DMS79 (cell line): ENCODE data around the gene MED15.

Source experiments
- DNase-seq: peaks from one replicate; lab custom pipeline; 2025; lab: John Stamatoyannopoulos, UW

Gene MED15

GRCh38 chr22:20510811-20511577, 3.6 kb downstream of the MED15 start:
- no peak for DNase-seq

GRCh38 chr22:20511578-20512229, 4.3 kb downstream of the MED15 start:
- DNase-seq: no peak

DNA sequence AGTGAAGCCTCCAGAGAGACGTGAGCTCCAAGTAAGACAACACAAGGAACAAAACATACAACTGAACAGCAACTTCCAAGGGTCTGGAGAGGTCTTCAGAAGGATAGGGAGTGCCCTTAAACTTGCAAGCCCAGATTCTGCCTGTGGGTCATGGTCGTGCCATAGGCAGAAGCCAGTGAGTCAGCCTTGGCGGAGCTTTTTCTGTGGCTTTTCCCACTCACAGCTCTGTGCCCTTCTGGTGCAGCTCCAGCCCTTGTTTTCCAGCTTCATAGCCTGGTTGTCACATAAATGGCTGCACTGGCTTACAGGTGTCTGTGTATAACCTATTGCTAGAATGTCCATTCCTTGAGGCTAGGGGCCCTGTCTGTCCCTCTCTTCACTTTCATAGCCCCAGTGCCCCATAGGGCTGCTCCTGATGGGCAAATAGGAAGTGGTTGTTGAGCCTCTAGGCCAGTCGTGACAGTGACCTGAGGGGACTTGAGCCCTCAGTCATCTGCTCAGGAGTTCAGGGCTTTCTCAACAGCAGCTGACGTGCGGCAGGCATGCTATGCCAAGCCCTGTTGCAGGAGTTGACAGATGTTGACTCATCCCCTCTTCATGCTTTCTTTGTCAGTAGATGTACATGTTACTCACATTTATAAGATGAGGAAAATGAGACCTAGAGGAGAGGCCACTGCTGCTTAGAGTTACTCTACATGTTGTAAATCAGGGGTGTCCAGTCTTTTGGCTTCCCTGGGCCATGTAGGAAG, 7.4 kb downstream of the MED15 start:
- no peak for DNase-seq

GRCh38 chr22:20516399-20516798, 9.0 kb downstream of the MED15 start:
- no peak for DNase-seq

GRCh38 chr22:20517422-20517821, 10.0 kb downstream of the MED15 start:
- no peak for DNase-seq

GRCh38 chr22:20517841-20518592, 10.6 kb downstream of the MED15 start:
- DNase-seq: no peak

DNA sequence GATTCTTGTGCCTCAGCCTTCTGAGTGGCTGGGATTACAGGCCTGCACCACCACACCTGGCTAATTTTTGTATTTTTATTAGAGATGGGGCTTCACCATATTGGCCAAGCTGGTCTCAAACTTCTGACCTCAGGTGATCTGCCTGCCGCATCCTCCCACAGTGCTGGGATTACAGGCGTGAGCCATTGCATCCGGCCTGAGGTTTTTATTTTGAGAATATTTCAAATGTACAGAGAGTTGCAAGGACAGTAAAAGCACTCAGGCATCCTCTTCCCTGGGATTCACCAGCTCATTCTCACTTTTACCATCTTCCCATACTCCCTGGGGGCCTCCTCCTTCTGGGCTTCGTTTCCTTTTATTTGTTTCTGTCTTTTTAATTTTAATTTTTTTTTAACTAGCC, 12.1 kb downstream of the MED15 start:
- DNase-seq: no peak

GRCh38 chr22:20520093-20520511, 12.7 kb downstream of the MED15 start:
- DNase-seq: no peak

GRCh38 chr22:20522134-20523004, 15.0 kb downstream of the MED15 start:
- DNase-seq: no peak

DNA sequence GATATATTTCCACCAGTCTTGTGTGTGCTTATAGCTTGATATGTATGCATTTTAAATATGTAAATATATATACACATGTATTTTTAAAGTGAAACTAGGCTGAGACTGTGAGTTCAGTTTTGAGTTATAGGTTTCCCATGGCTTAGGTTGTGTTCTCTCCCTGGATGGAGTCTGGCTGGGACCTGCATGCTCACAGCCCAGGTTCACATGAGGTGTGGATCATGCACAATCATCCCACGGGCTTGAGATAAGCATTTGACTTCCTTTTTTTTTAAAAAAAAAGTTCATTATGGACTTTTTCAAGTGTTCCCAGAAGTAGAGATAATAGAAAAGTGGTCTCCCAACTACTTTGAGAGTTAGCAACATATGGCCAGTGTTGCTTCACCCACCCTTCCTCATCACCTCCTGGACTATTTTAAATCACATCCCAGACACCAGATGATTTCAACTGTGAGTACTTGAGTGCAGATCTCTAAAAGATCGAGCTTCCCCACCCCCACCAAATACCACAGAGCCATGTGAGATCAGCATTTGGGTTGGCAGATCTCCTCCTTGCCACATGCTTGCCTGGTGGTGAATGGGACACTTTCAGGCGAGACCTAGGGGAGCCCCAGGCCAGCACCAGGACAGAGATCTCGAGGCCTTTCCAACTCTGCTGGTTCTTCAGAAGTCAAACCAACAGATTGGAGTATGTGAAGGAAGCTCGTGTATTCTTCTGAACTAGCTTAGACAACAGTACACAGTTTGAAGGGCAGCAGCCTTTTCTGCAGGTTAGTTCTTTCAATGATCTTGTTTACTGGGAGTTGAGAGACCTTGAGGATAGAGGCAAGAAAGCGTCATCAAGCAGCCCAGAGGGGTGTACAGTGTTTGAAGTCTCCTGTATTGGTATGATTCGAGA, 15.9 kb downstream of the MED15 start:
- DNase-seq: no peak

- no peak for DNase-seq
These were observed 16.6 kb downstream of the MED15 start for GRCh38 chr22:20524004-20524481.

- DNase-seq: no peak
These were observed 17.6 kb downstream of the MED15 start for GRCh38 chr22:20525048-20525447.

DNA sequence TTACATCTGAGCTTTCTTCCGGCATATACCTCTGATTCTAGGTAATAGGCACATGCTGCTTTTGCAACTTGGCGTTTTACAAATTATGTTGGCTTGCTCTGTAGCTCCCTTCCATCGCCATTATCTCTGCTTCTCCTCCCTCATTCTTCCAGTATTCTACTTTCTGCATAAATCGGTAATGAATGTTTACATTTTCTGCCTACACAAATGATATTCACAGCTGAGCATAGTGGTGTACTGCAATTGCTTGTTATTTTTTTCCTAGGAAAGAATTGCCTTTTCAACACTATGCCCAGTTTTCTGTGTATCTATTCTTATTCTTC, 18.9 kb downstream of the MED15 start:
- no peak for DNase-seq

DNA sequence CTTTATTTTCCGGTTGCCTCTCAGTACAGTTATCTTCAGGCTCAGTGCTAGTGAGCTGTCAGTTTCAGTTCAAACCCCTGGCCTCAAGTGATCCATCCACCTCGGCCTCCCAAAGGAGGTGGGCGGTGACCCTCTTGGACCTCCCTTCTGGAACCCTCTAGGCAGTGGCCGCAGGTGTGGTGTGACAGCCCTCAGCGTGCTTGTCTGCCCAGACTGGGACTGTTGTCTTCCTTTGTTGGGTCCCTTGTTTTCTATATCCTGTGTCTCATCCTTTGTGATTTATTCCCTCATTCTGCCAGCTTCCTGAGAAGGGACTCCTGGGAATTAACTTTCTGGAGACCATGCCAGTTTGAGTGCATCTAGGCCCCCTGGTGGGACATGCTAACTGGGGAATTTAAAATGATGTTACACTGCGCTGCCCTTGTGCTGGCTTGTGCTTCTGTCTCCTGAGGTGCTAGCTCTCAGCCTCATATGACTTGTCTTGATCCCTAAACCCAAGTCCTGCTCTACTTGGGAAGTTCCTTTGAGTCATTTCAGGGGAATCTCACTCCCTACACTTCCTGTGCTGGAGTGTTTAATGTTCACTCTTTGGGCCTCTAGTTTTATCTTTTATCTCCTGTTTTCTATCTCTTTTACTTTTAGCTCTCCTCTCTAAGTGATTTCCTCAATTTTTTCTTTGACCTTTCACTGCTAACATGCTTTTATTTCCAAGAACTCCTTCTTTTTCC, 19.4 kb downstream of the MED15 start:
- no peak for DNase-seq

DNA sequence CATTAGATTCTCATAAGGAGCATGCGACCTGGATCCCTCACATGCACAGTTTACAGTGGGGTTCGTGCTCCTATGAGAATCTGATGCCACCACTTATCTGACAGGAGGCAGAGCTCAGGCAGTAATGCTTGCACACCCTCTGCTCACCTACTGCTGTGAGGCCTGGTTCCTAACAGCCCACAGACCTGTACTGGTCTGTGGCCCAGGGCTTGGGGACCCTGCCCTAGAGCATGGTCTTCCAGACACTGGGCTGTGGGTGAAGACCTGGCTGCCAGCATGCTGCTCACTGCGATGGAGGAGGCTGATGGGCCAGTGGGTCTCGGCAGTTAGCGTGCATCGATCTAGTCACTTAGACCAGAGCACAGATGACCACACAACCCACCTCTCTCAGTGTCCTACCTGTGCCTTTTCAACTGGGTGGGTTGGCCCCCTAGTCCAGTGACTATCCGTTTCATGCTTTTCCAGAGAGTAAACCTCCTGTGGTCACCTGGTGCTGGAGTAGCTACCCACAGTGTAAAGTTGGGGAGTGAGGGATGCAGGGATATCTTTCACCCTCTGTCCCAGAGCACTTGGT, 21.1 kb downstream of the MED15 start:
- DNase-seq: no peak

DNA sequence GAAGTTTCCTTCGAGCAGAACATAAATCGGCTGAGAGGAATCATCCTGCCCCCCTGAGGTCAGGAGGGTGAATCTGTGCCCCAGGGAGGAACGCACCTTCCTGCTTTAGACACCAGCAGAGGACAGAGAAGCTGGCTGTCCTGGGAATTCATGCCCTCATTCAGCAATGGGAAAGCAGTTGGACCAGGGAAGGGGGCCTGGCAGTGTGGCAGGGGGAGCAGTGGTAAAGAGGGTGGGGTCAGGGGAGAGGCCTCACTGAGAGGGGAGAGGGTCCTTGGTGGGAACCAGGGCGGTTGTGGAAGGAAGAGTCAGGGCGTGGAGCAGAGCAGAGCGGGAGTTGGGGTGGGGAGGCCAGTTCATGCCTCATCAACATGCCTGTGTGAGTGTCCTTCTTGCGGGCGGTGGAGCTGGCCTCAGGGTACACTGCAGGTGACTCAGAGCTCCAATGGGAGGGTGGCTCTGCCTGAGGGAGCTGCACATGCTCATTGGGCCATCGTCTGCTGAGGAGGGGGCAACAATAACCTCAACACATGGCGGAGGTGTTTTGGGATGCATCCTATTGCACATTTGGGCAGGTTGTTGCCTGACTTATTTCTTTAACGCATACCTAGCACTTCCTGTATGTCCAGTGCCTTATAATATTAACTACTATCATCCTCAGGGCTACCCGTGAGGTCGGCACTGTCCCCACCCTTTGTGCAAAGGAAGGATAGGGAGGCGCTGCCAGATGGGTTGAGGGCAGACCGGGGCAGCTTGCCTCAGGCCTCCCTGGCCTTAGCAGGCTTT, 23.2 kb downstream of the MED15 start:
- no peak for DNase-seq

DNA sequence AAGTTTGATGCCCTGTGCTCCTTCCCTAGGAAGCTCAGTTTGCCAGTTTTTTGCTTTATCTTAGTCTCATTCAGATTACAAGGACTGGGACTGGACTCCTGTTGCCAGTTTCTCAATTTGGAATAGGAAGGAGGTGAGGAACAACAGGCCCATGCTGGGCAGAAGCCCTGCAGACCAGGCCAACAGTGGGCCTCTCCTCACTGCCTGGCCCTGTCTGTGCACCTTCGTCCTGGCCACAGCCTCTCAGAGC, 23.7 kb downstream of the MED15 start:
- DNase-seq: no peak

- DNase-seq: peak; percentile 5
These were observed 24.2 kb downstream of the MED15 start for GRCh38 chr22:20531404-20532201.
